GM12878 (cell line): ENCODE measurements around the gene CHRM4. TPM values are rescaled to one million over a fixed set of nuclear protein-coding genes. Genes with fewer than 3 reads are reported as not detected.

Experiments
- ATAC-seq: fragments of 200-7000 bp; cut with Tn5 transposase; 3 replicates; pipeline ENCODE4 v1.9.1; 2020; ENCODE audit warnings: mild to moderate bottlenecking, moderate library complexity
- BruUV-seq: library from RNA; stranded (reverse); fragments of 400-500 nt; replicated peaks from 2 replicates; lab custom pipeline; 2021; lab: Mats Ljungman, UMichigan
- CTCF ChIA-PET: fragments of 300-600 bp; sonication (Branson Sonifier 250); formaldehyde crosslinking; extraction: SDS; loops from one replicate; lab custom pipeline; 2021; ENCODE audit warnings: inconsistent platforms; lab: Yijun Ruan, JAX
- POLR2A ChIA-PET: fragments of 350-600 bp; formaldehyde crosslinking; extraction: SDS; loops from one replicate; lab custom pipeline; 2021; ENCODE audit warnings: inconsistent platforms; lab: Charles Lee
- RAD21 ChIA-PET: fragments of 300-600 bp; sonication (Branson Sonifier 250); formaldehyde crosslinking; loops from one replicate; lab custom pipeline; 2023; ENCODE audit warnings: antibody characterized with exemption; ENCODE audit not compliant: unreplicated experiment; lab: Charles Lee
- SMC1A ChIA-PET: fragments of 300-600 bp; sonication (Branson Sonifier 250); formaldehyde crosslinking; loops from one replicate; lab custom pipeline; 2023; ENCODE audit not compliant: unreplicated experiment, uncharacterized antibody; lab: Charles Lee
- DNase-seq: peaks from one replicate; pipeline ENCODE4 v3.0.0-alpha.2; 2011; ENCODE audit warnings: low read depth, low spot score
- FAIRE-seq: peaks from 3 replicates; lab custom pipeline; 2011; peaks lifted over from hg19 to GRCh38; lab: Jason Lieb, UNC
- H2AFZ ChIP-seq: 2 replicates; pipeline ENCODE4 v1.6.0; 2011; ENCODE audit warnings: low read depth, low read length, control low read depth; ENCODE audit not compliant: control insufficient read depth
- H3K27ac ChIP-seq: 2 replicates; pipeline ENCODE4 v1.5.1; 2011; ENCODE audit warnings: control low read depth; ENCODE audit not compliant: control insufficient read depth, insufficient read depth
- H3K27me3 ChIP-seq, 2 experiments: replicated peaks in 1 of 2; 2 replicates each; pipeline versions ENCODE4 v1.6.0 to v1.6.1; 2011; ENCODE audit warnings: low read length in 1 of 2; ENCODE audit not compliant: control insufficient read depth in 2 of 2, insufficient read depth in 2 of 2
- H3K36me3 ChIP-seq, 2 experiments: 2 replicates each; pipeline ENCODE4 v1.5.1; 2011; ENCODE audit warnings: low read length in 1 of 2; ENCODE audit not compliant: control insufficient read depth in 2 of 2, insufficient read depth in 2 of 2
- H3K4me1 ChIP-seq: 2 replicates; pipeline ENCODE4 v1.6.1; 2011; ENCODE audit warnings: mild to moderate bottlenecking, low read length, moderate library complexity, mixed read lengths; ENCODE audit not compliant: control insufficient read depth, insufficient read depth
- H3K4me2 ChIP-seq: 2 replicates; pipeline ENCODE4 v1.6.0; 2011; ENCODE audit warnings: control low read depth; ENCODE audit not compliant: control insufficient read depth, insufficient read depth
- H3K4me3 ChIP-seq: fragments of 200-600 bp; sonication (generic); 2 replicates; pipeline ENCODE4 v1.5.1; 2016
- H3K79me2 ChIP-seq: 2 replicates; pipeline ENCODE4 v1.6.0; 2011; ENCODE audit warnings: low read length; ENCODE audit not compliant: control insufficient read depth, insufficient read depth
- H3K9ac ChIP-seq: 2 replicates; pipeline ENCODE4 v1.8.0; 2011; ENCODE audit warnings: low read length, control low read depth, mixed read lengths; ENCODE audit not compliant: control insufficient read depth, insufficient read depth
- H3K9me3 ChIP-seq: replicated peaks from 3 replicates; pipeline ENCODE4 v1.5.1; 2011; ENCODE audit warnings: mild to moderate bottlenecking, low read length; ENCODE audit not compliant: control insufficient read depth, insufficient read depth
- H4K20me1 ChIP-seq: 2 replicates; pipeline ENCODE4 v1.6.0; 2011; ENCODE audit not compliant: control insufficient read depth, insufficient read depth
- BACH1 ChIP-seq: fragments of 450-650 bp; IDR thresholded peaks from 2 replicates; pipeline ENCODE4 v1.6.1; 2017; ENCODE audit warnings: mild to moderate bottlenecking, borderline replicate concordance
- CBX3 ChIP-seq: fragments of 200-600 bp; sonication (generic); IDR thresholded peaks from 2 replicates; pipeline ENCODE4 v1.6.1; 2016; ENCODE audit warnings: low read depth, borderline replicate concordance
- CTCF ChIP-seq, 3 experiments: IDR thresholded peaks in 2 of 3; conservative IDR thresholded peaks in 1 of 3; 2 replicates each; pipeline ENCODE4 v1.5.1; 2011; ENCODE audit warnings: low read depth in 3 of 3, low read length in 3 of 3, mild to moderate bottlenecking in 3 of 3, control low read depth in 2 of 3, moderate library complexity in 2 of 3, inconsistent platforms in 1 of 3, mixed read lengths in 1 of 3; ENCODE audit not compliant: control insufficient read depth in 2 of 3, insufficient read depth in 1 of 3; ENCODE audit errors: extremely low read depth in 1 of 3
- HDAC2 ChIP-seq: fragments of 200-600 bp; sonication (generic); IDR thresholded peaks from 2 replicates; pipeline ENCODE4 v1.6.1; 2017
- HDAC6 ChIP-seq: fragments of 200-600 bp; sonication (generic); IDR thresholded peaks from one replicate; pipeline ENCODE4 v1.8.0; 2017; ENCODE audit warnings: antibody characterized with exemption; ENCODE audit not compliant: unreplicated experiment
- MEF2A ChIP-seq: IDR thresholded peaks from 2 replicates; pipeline ENCODE4 v1.6.1; 2011; ENCODE audit warnings: low read depth, mild to moderate bottlenecking, low read length, moderate library complexity; ENCODE audit not compliant: insufficient read depth
- NR2F1 ChIP-seq: fragments of 450-650 bp; conservative IDR thresholded peaks from 2 replicates; pipeline ENCODE4 v1.6.1; 2017; ENCODE audit warnings: mild to moderate bottlenecking
- PML ChIP-seq: IDR thresholded peaks from 2 replicates; pipeline ENCODE4 v1.6.1; 2012; ENCODE audit warnings: low read length, inconsistent platforms
- RAD51 ChIP-seq: fragments of 450-650 bp; IDR thresholded peaks from 2 replicates; pipeline ENCODE4 v1.6.1; 2016; ENCODE audit warnings: moderate library complexity, mild to moderate bottlenecking, inconsistent platforms
- SRF ChIP-seq, 2 experiments: IDR thresholded peaks; 2 replicates each; pipeline ENCODE4 v1.6.1; 2011; ENCODE audit warnings: low read depth in 2 of 2, low read length in 2 of 2, mild to moderate bottlenecking in 1 of 2, moderate library complexity in 1 of 2
- STAT1 ChIP-seq: fragments of 450-650 bp; conservative IDR thresholded peaks from 2 replicates; pipeline ENCODE4 v1.6.1; 2014; ENCODE audit warnings: antibody characterized with exemption, mild to moderate bottlenecking
- WGBS: methylation state at CpG from one replicate; pipeline ENCODE4 v1.1.6; 2016; ENCODE audit warnings: low lambda C conversion rate; ENCODE audit not compliant: insufficient replicate concordance, insufficient coverage; ENCODE audit errors: missing lambda C conversion rate; 5-methylcytosine and 5-hydroxymethylcytosine counted together
- in situ Hi-C: fragments of 300-500 bp; cut with MboI; formaldehyde crosslinking; loops from 9 replicates; pipeline ENCODE4 v1.14.3; 2018; ENCODE audit warnings: mixed read lengths
- intact Hi-C: fragments of 100-400 bp; cut with micrococcal nuclease; formaldehyde crosslinking; loops from one replicate; pipeline ENCODE4 v1.14.2; 2022; ENCODE audit not compliant: unreplicated experiment
- polyA plus RNA-seq, 11 experiments: library from polyadenylated mRNA; depleted of rRNA in 4 of 11; unstranded in 6 of 11; stranded (reverse) in 5 of 11; fragments of >200 nt; fragmentation: Nextera tagmentation in 4 of 11; fragmentation: Illumina TruSeq in 1 of 11; extraction: Ambion mirVana in 4 of 11; extraction: Trizol in 1 of 11; gene quantifications; 1 replicate in 1 of 11; 2 replicates in 10 of 11; pipeline versions ENCODE4 v1.2.1 to v1.2.3, GENCODE V29; 2011 to 2016; ENCODE audit warnings: inconsistent platforms in 2 of 11, missing spikeins in 2 of 11, low read depth in 1 of 11
- total RNA-seq, 4 experiments: library from RNA; depleted of rRNA in 3 of 4; stranded (reverse); fragments of >200 nt in 3 of 4; fragmentation: Illumina TruSeq in 1 of 4; extraction: Trizol in 1 of 4; gene quantifications; 2 replicates each; pipeline versions ENCODE4 v1.2.1 to v1.2.3, GENCODE V29; 2013 to 2021
- TF ChIP-seq, protein P1 (sequence below): fragments of 450-650 bp; IDR thresholded peaks from 2 replicates; pipeline ENCODE4 v1.6.1; 2018; ENCODE audit warnings: mild to moderate bottlenecking, low read depth, moderate library complexity; ENCODE audit not compliant: partially characterized antibody
- TF ChIP-seq, protein P2 (sequence below): fragments of 450-650 bp; IDR thresholded peaks from 2 replicates; pipeline ENCODE4 v1.6.1; 2017; ENCODE audit warnings: mild to moderate bottlenecking, moderate library complexity

The CHRM4 gene
- total and polyA plus RNA-seq, 10 of the 15 experiments (the other 5 are each of a cell fraction or from before 2014, with no cell fraction given), result 0.12 to 0.23 (median 0.13) TPM; not detected in 7

DNA sequence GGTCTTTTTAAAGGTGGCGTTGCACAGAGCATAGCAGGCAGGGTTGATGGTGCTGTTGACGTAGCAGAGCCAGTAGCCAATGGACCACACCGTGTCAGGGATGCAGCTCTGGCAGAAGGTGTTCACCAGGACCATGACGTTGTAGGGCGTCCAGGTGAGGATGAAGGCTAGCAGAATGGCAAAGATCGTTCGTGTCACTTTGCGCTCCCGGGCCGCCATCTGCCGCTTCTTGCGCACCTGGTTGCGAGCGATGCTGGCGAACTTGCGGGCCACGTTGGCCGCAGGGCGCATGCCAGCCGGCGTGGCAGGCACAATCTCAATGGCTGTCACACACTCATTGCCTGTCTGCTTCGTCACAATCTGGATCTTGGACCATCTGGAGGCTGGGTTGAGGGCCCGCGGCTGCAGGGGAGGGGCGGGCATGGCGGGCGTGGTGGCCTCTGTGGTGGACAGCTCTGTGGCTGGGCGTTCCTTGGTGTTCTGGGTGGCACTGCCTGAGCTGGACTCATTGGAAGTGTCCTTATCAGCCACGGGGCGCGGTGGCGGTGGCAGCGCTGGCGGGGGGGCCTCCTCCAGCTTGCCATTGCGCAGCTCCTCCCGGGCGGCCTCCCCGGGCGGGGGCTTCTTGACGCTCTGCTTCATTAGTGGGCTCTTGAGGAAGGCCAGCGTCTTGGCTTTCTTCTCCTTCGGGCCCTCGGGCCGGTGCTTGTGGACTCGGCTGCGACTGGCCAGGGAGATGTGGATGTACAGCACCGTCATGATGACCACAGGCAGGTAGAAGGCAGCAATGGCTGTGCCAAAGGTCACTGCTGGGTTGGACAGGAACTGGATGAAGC is 6.2 kb downstream of the CHRM4 start:
- in situ Hi-C loops, result no loop called here
- TF ChIP-seq HDAC6 (no peak), STAT1 (no peak), HDAC2 (no peak), NR2F1 (no peak), RAD51 (no peak), CTCF (IDR thresholded peaks at IDR 0.05 in 2 of 3, conservative IDR thresholded peaks at IDR 0.05 in 1 of 3; ENCODE audit: control insufficient read depth in 2 of 3, extremely low read depth in 1 of 3, insufficient read depth in 1 of 3, low read depth in 3 of 3, low read length in 3 of 3) (no peak), CBX3 (no peak), MEF2A (no peak), SRF (IDR thresholded peaks at IDR 0.05; ENCODE audit: low read depth in 2 of 2, low read length in 2 of 2) (no peak), PML (no peak), BACH1 (no peak)
- TF ChIP-seq, protein P1, sequence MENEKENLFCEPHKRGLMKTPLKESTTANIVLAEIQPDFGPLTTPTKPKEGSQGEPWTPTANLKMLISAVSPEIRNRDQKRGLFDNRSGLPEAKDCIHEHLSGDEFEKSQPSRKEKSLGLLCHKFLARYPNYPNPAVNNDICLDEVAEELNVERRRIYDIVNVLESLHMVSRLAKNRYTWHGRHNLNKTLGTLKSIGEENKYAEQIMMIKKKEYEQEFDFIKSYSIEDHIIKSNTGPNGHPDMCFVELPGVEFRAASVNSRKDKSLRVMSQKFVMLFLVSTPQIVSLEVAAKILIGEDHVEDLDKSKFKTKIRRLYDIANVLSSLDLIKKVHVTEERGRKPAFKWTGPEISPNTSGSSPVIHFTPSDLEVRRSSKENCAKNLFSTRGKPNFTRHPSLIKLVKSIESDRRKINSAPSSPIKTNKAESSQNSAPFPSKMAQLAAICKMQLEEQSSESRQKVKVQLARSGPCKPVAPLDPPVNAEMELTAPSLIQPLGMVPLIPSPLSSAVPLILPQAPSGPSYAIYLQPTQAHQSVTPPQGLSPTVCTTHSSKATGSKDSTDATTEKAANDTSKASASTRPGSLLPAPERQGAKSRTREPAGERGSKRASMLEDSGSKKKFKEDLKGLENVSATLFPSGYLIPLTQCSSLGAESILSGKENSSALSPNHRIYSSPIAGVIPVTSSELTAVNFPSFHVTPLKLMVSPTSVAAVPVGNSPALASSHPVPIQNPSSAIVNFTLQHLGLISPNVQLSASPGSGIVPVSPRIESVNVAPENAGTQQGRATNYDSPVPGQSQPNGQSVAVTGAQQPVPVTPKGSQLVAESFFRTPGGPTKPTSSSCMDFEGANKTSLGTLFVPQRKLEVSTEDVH, result no peak
- TF ChIP-seq, protein P2, sequence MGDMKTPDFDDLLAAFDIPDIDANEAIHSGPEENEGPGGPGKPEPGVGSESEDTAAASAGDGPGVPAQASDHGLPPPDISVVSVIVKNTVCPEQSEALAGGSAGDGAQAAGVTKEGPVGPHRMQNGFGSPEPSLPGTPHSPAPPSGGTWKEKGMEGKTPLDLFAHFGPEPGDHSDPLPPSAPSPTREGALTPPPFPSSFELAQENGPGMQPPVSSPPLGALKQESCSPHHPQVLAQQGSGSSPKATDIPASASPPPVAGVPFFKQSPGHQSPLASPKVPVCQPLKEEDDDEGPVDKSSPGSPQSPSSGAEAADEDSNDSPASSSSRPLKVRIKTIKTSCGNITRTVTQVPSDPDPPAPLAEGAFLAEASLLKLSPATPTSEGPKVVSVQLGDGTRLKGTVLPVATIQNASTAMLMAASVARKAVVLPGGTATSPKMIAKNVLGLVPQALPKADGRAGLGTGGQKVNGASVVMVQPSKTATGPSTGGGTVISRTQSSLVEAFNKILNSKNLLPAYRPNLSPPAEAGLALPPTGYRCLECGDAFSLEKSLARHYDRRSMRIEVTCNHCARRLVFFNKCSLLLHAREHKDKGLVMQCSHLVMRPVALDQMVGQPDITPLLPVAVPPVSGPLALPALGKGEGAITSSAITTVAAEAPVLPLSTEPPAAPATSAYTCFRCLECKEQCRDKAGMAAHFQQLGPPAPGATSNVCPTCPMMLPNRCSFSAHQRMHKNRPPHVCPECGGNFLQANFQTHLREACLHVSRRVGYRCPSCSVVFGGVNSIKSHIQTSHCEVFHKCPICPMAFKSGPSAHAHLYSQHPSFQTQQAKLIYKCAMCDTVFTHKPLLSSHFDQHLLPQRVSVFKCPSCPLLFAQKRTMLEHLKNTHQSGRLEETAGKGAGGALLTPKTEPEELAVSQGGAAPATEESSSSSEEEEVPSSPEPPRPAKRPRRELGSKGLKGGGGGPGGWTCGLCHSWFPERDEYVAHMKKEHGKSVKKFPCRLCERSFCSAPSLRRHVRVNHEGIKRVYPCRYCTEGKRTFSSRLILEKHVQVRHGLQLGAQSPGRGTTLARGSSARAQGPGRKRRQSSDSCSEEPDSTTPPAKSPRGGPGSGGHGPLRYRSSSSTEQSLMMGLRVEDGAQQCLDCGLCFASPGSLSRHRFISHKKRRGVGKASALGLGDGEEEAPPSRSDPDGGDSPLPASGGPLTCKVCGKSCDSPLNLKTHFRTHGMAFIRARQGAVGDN, result no peak

More for the DNA sequence above, 6.2 kb downstream of the CHRM4 start:
- H4K20me1 ChIP-seq, result no peaks in the 10 kb centered on the region
- H3K4me1 ChIP-seq, result peaks cover 11% of the 10 kb centered on the region
- DNase-seq (no peak), FAIRE-seq (no peak), ATAC-seq (no peak)
- ChIA-PET POLR2A (no interaction called here), RAD21 (no interaction called here), SMC1A (no interaction called here), CTCF (no interaction called here)
- no peaks in the 10 kb centered on the region for H3K9me3 ChIP-seq
- H3K27me3 ChIP-seq, result peaks cover 13 to 25% of the 10 kb centered on the region in 2 experiments
- no peak overlapping the region for H2AFZ ChIP-seq
- WGBS, result 88% methylated on average over 47 of the region's 47 CpGs
- no TSS peak for BruUV-seq
- H3K27ac ChIP-seq, result no peak overlapping the region
- H3K4me3 ChIP-seq, result no peak overlapping the region
- H3K4me2 ChIP-seq, result no peak overlapping the region
- H3K36me3 ChIP-seq, result no peaks in the 10 kb centered on the region
- H3K79me2 ChIP-seq, result no peaks in the 10 kb centered on the region
- no peak overlapping the region for H3K9ac ChIP-seq
- intact Hi-C loops, result no loop called here
